ENCODE data around the gene CDK19. TPM values are rescaled to one million over a fixed set of nuclear protein-coding genes. Genes with fewer than 3 reads are reported as not detected.
A peak's percentile ranks its signal among the peaks of the same experiment; 100 is the strongest.
"Not testable (repeated sequence)": the region's sequence is repeated elsewhere in the genome, so short reads cannot be mapped to it uniquely, and the experiment has no call there.

Gene CDK19
- total and polyA plus RNA-seq, 2 experiments from 2014 or later = 5.6 to 11.1 TPM

GRCh38 chr6:110768057-110768456 is 47.2 kb downstream of the CDK19 start:
- TF ChIP-seq CTCF (IDR thresholded peaks at IDR 0.05; ENCODE audit: low read depth, low read length) = no peak
- no peaks in the 10 kb centered on the region for H3K36me3 ChIP-seq
- DNase-seq (ENCODE audit: low read depth in 1 of 2, low spot score in 1 of 2) = no peak
- no peaks in the 10 kb centered on the region for H3K9me3 ChIP-seq (ENCODE audit: low read depth)
- no peaks in the 10 kb centered on the region for H3K4me1 ChIP-seq (ENCODE audit: low read depth)
- no peaks in the 10 kb centered on the region for H3K27me3 ChIP-seq
- H3K4me3 ChIP-seq = no peak overlapping the region
- H3K27ac ChIP-seq = no peak overlapping the region

GRCh38 chr6:110761371-110761770 is 53.9 kb downstream of the CDK19 start:
- no peak for TF ChIP-seq CTCF (IDR thresholded peaks at IDR 0.05; ENCODE audit: low read depth, low read length)

GRCh38 chr6:110760589-110760988 is 54.7 kb downstream of the CDK19 start:
- DNase-seq (ENCODE audit: low read depth in 1 of 2, low spot score in 1 of 2) = no peak
- Histone ChIP-seq H3K27me3 (no peaks in the 10 kb centered on the region), H3K4me3 (no peak overlapping the region), H3K4me1 (ENCODE audit: low read depth) (no peaks in the 10 kb centered on the region), H3K9me3 (ENCODE audit: low read depth) (no peaks in the 10 kb centered on the region), H3K27ac (no peak overlapping the region), H3K36me3 (no peaks in the 10 kb centered on the region)
- TF ChIP-seq CTCF (IDR thresholded peaks at IDR 0.05; ENCODE audit: low read depth, low read length) = no peak

More at GRCh38 chr6:110761371-110761770, 53.9 kb downstream of the CDK19 start:
- Histone ChIP-seq H3K4me1 (ENCODE audit: low read depth) (no peaks in the 10 kb centered on the region), H3K36me3 (no peaks in the 10 kb centered on the region), H3K27me3 (no peaks in the 10 kb centered on the region), H3K4me3 (no peak overlapping the region), H3K27ac (no peak overlapping the region), H3K9me3 (ENCODE audit: low read depth) (no peaks in the 10 kb centered on the region)
- DNase-seq (ENCODE audit: low read depth in 1 of 2, low spot score in 1 of 2) = peak in 1 of 2 donors; percentile 29

GRCh38 chr6:110760098-110760497 is 55.2 kb downstream of the CDK19 start:
- not testable (repeated sequence) for H3K27me3 ChIP-seq; H3K27ac ChIP-seq; H3K36me3 ChIP-seq; H3K4me3 ChIP-seq; DNase-seq (ENCODE audit: low read depth in 1 of 2, low spot score in 1 of 2); H3K4me1 ChIP-seq (ENCODE audit: low read depth); H3K9me3 ChIP-seq (ENCODE audit: low read depth)

- Histone ChIP-seq H3K4me3 (no peak overlapping the region), H3K27me3 (no peaks in the 10 kb centered on the region), H3K27ac (no peak overlapping the region), H3K9me3 (ENCODE audit: low read depth) (no peaks in the 10 kb centered on the region), H3K36me3 (no peaks in the 10 kb centered on the region), H3K4me1 (ENCODE audit: low read depth) (no peaks in the 10 kb centered on the region)
- TF ChIP-seq CTCF (IDR thresholded peaks at IDR 0.05; ENCODE audit: low read depth, low read length) = no peak
- no peak for DNase-seq (ENCODE audit: low read depth in 1 of 2, low spot score in 1 of 2)
These were observed 57.3 kb downstream of the CDK19 start for GRCh38 chr6:110757926-110758325.

- no peaks in the 10 kb centered on the region for H3K4me1 ChIP-seq (ENCODE audit: low read depth)
- H3K27ac ChIP-seq = no peak overlapping the region
- no peak for TF ChIP-seq CTCF (IDR thresholded peaks at IDR 0.05; ENCODE audit: low read depth, low read length)
- H3K9me3 ChIP-seq (ENCODE audit: low read depth) = no peaks in the 10 kb centered on the region
- H3K27me3 ChIP-seq = no peaks in the 10 kb centered on the region
- H3K36me3 ChIP-seq = no peaks in the 10 kb centered on the region
- no peak overlapping the region for H3K4me3 ChIP-seq
- no peak for DNase-seq (ENCODE audit: low read depth in 1 of 2, low spot score in 1 of 2)
These were observed 58.5 kb downstream of the CDK19 start for GRCh38 chr6:110756817-110757216.

Data from cardiac muscle cell (in vitro differentiated cells and primary cell).